HepG2 (cell line): ENCODE measurements around the gene MCM3AP. TPM values are rescaled to one million over a fixed set of nuclear protein-coding genes. Genes with fewer than 3 reads are reported as not detected.
A peak's percentile ranks its signal among the peaks of the same experiment; 100 is the strongest.

Experiments used
- ATF6 ChIP-seq: sonication (generic); formaldehyde crosslinking; conservative IDR thresholded peaks from 2 replicates; pipeline ENCODE4 v1.4.0; 2020; ENCODE audit warnings: missing genetic modification reagents
- BORCS8-MEF2B ChIP-seq: sonication (generic); formaldehyde crosslinking; IDR thresholded peaks from 2 replicates; pipeline ENCODE4 v1.8.0; 2022; ENCODE audit warnings: mild to moderate bottlenecking, missing genetic modification reagents
- FOXA1 ChIP-seq, 2 experiments: fragments of 450-650 bp in 1 of 2; sonication (generic) in 1 of 2; formaldehyde crosslinking in 1 of 2; IDR thresholded peaks; 2 replicates each; pipeline versions ENCODE4 v1.4.0 to v1.6.1; 2016 to 2020; ENCODE audit warnings: missing genetic modification reagents in 1 of 2
- HHEX ChIP-seq: IDR thresholded peaks from 2 replicates; pipeline ENCODE4 v1.6.1; 2016; ENCODE audit warnings: control low read depth
- KAT8 ChIP-seq: IDR thresholded peaks from 2 replicates; pipeline ENCODE4 v1.6.1; 2016; ENCODE audit warnings: missing genetic modification reagents, missing compliant biosample characterization
- KLF12 ChIP-seq: sonication (generic); formaldehyde crosslinking; IDR thresholded peaks from 2 replicates; pipeline ENCODE4 v1.4.0; 2020; ENCODE audit warnings: missing genetic modification reagents, borderline replicate concordance
- POGZ ChIP-seq: sonication (generic); formaldehyde crosslinking; IDR thresholded peaks from 2 replicates; pipeline ENCODE4 v1.4.0; 2020; ENCODE audit warnings: mild to moderate bottlenecking, missing genetic modification reagents
- SOX13 ChIP-seq, 3 experiments: fragments of 450-650 bp in 1 of 3; sonication (generic) in 1 of 3; formaldehyde crosslinking in 1 of 3; IDR thresholded peaks in 2 of 3; conservative IDR thresholded peaks in 1 of 3; 2 replicates each; pipeline versions ENCODE4 v1.5.0 to v1.6.1; 2016 to 2020; ENCODE audit warnings: antibody characterized with exemption in 1 of 3, mild to moderate bottlenecking in 1 of 3, missing compliant biosample characterization in 1 of 3, missing genetic modification reagents in 1 of 3, moderate library complexity in 1 of 3
- TAF1 ChIP-seq: sonication (generic); formaldehyde crosslinking; IDR thresholded peaks from 2 replicates; pipeline ENCODE4 v1.4.0; 2020; ENCODE audit warnings: missing genetic modification reagents
- TARDBP ChIP-seq: sonication (generic); formaldehyde crosslinking; IDR thresholded peaks from 2 replicates; pipeline ENCODE4 v1.8.0; 2022; ENCODE audit warnings: mild to moderate bottlenecking, missing genetic modification reagents
- TP53 ChIP-seq: sonication (generic); formaldehyde crosslinking; conservative IDR thresholded peaks from 2 replicates; pipeline ENCODE4 v1.4.0; 2020; ENCODE audit warnings: missing genetic modification reagents
- ZNF574 ChIP-seq: sonication (generic); formaldehyde crosslinking; IDR thresholded peaks from 2 replicates; pipeline ENCODE4 v1.4.0; 2020; ENCODE audit warnings: missing genetic modification reagents
- ZNF580 ChIP-seq: IDR thresholded peaks from 2 replicates; pipeline ENCODE4 v1.6.1; 2016; ENCODE audit warnings: low read depth, borderline replicate concordance
- ZNF607 ChIP-seq: sonication (generic); formaldehyde crosslinking; IDR thresholded peaks from 2 replicates; pipeline ENCODE4 v1.5.1; 2020; ENCODE audit warnings: missing genetic modification reagents, mild to moderate bottlenecking, borderline replicate concordance
- ZNF7 ChIP-seq: IDR thresholded peaks from 2 replicates; pipeline ENCODE4 v1.6.1; 2016; ENCODE audit warnings: missing biosample characterization, missing genetic modification reagents
- polyA plus RNA-seq, 8 experiments: library from polyadenylated mRNA; depleted of rRNA in 3 of 8; stranded (reverse) in 7 of 8; unstranded in 1 of 8; fragments of >200 nt; fragmentation: Illumina TruSeq in 4 of 8; extraction: Trizol in 4 of 8; gene quantifications; 2 replicates each; pipeline versions ENCODE4 v1.2.1 to v1.2.3, GENCODE V29; 2011 to 2016; ENCODE audit warnings: low read depth in 4 of 8, missing spikeins in 1 of 8, mixed read lengths in 1 of 8; ENCODE audit not compliant: insufficient read depth in 1 of 8
- total RNA-seq, 5 experiments: library from RNA; depleted of rRNA; stranded (reverse); fragments of >200 nt; fragmentation: Illumina TruSeq; extraction: Trizol; gene quantifications; 2 replicates each; pipeline ENCODE4 v1.2.3, GENCODE V29; 2016; ENCODE audit warnings: low read depth in 1 of 5
- TF ChIP-seq, protein P1 (sequence below): sonication (generic); formaldehyde crosslinking; conservative IDR thresholded peaks from 2 replicates; pipeline ENCODE4 v1.8.0; 2022; ENCODE audit warnings: low read depth, missing genetic modification reagents
- TF ChIP-seq, protein P2 (sequence below): sonication (generic); formaldehyde crosslinking; IDR thresholded peaks from 2 replicates; pipeline ENCODE4 v1.5.1; 2020; ENCODE audit warnings: missing genetic modification reagents, mild to moderate bottlenecking, borderline replicate concordance
- TF ChIP-seq, protein P3 (sequence below): sonication (generic); formaldehyde crosslinking; IDR thresholded peaks from 2 replicates; pipeline ENCODE4 v1.8.1; 2023; ENCODE audit warnings: mild to moderate bottlenecking, moderate library complexity, missing genetic modification reagents

The MCM3AP gene
- total and polyA plus RNA-seq, 2 of the 13 experiments (the other 11 are each of a cell fraction or from before 2014, with no cell fraction given): 27.0 to 54.7 TPM

- TF ChIP-seq, protein P1, sequence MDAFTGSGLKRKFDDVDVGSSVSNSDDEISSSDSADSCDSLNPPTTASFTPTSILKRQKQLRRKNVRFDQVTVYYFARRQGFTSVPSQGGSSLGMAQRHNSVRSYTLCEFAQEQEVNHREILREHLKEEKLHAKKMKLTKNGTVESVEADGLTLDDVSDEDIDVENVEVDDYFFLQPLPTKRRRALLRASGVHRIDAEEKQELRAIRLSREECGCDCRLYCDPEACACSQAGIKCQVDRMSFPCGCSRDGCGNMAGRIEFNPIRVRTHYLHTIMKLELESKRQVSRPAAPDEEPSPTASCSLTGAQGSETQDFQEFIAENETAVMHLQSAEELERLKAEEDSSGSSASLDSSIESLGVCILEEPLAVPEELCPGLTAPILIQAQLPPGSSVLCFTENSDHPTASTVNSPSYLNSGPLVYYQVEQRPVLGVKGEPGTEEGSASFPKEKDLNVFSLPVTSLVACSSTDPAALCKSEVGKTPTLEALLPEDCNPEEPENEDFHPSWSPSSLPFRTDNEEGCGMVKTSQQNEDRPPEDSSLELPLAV (CRISPR knock-in tag): no peak
- TF ChIP-seq, protein P2, sequence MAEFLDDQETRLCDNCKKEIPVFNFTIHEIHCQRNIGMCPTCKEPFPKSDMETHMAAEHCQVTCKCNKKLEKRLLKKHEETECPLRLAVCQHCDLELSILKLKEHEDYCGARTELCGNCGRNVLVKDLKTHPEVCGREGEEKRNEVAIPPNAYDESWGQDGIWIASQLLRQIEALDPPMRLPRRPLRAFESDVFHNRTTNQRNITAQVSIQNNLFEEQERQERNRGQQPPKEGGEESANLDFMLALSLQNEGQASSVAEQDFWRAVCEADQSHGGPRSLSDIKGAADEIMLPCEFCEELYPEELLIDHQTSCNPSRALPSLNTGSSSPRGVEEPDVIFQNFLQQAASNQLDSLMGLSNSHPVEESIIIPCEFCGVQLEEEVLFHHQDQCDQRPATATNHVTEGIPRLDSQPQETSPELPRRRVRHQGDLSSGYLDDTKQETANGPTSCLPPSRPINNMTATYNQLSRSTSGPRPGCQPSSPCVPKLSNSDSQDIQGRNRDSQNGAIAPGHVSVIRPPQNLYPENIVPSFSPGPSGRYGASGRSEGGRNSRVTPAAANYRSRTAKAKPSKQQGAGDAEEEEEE (CRISPR knock-in tag): no peak
- TF ChIP-seq ZNF7 (CRISPR knock-in tag) (peak; percentile 79), HHEX (CRISPR knock-in tag) (no peak), SOX13 (IDR thresholded peaks at IDR 0.05) (no peak), SOX13 (CRISPR knock-in tag; conservative IDR thresholded peaks at IDR 0.05 in 1 of 2, IDR thresholded peaks at IDR 0.05 in 1 of 2) (no peak), ATF6 (CRISPR knock-in tag) (no peak), ZNF607 (CRISPR knock-in tag) (peak; percentile 60; the same call in 1 of the 2 replicates), TP53 (CRISPR knock-in tag) (no peak), ZNF580 (CRISPR knock-in tag) (0 out of 2 replicates have a peak, but pooled peaks have one; percentile 28), TARDBP (CRISPR knock-in tag) (peak; percentile 47; the same call in 1 of the 2 replicates), FOXA1 (IDR thresholded peaks at IDR 0.05) (no peak), FOXA1 (CRISPR knock-in tag; IDR thresholded peaks at IDR 0.05) (0 out of 2 replicates have a peak, but pooled peaks have one; percentile 17), BORCS8-MEF2B (CRISPR knock-in tag) (0 out of 2 replicates have a peak, but pooled peaks have one; percentile 59), KLF12 (CRISPR knock-in tag) (0 out of 2 replicates have a peak, but pooled peaks have one; percentile 43), KAT8 (CRISPR knock-in tag) (peak; percentile 83), ZNF574 (CRISPR knock-in tag) (peak; percentile 47), POGZ (CRISPR knock-in tag) (peak; percentile 30; the same call in 1 of the 2 replicates), TAF1 (CRISPR knock-in tag) (peak; percentile 38; the same call in 1 of the 2 replicates)
- TF ChIP-seq, protein P3, sequence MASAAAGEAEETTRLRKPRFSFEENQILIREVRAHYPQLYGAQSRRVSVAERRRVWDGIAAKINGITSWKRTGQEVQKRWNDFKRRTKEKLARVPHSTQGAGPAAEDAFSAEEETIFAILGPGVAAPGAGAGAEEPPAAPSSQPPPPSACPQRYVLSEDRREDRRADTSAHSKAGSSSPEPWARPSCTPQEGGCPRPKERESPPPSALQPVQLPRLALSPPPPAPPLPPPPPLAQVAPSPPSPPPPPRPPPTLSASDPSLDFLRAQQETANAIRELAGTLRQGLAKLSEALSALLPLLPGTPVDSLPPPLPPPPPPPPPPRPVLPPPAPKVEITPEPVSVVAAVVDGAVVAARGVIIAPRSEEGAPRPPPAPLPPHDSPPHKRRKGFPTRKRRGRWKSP: no peak
These were observed 10.8 kb upstream of the MCM3AP start (continued) for GRCh38 chr21:46295996-46296752.
